IMR-90 (cell line): Measurements from ENCODE around the gene AGAP1. TPM values are rescaled to one million over a fixed set of nuclear protein-coding genes. Genes with fewer than 3 reads are reported as not detected.
A peak's percentile ranks its signal among the peaks of the same experiment; 100 is the strongest.

Experiments
- ATAC-seq: fragments of 200-7000 bp; cut with Tn5 transposase; 2 replicates; pipeline ENCODE4 v1.9.1; 2020; ENCODE audit warnings: low read depth, mild to moderate bottlenecking, moderate library complexity
- BruUV-seq: library from RNA; stranded (reverse); fragments of 400-500 nt; replicated peaks from 2 replicates; lab custom pipeline; 2021; lab: Mats Ljungman, UMichigan
- CTCF ChIA-PET: fragments of 300-600 bp; formaldehyde crosslinking; extraction: SDS; loops from one replicate; lab custom pipeline; 2021; ENCODE audit warnings: antibody characterized with exemption; lab: Yijun Ruan, JAX
- POLR2A ChIA-PET: fragments of 300-600 bp; sonication (Branson Sonifier 250); formaldehyde crosslinking; loops from one replicate; lab custom pipeline; 2022; ENCODE audit warnings: antibody characterized with exemption; ENCODE audit not compliant: unreplicated experiment; lab: Charles Lee
- DNase-seq: peaks from one replicate; pipeline ENCODE4 v3.0.0; 2013
- H2AFZ ChIP-seq: replicated peaks from 2 replicates; pipeline ENCODE3; 2013; ENCODE audit warnings: low read length, mild to moderate bottlenecking; ENCODE audit not compliant: poor library complexity
- H2AK5ac ChIP-seq: 2 replicates; pipeline ENCODE4 v1.6.1; 2013; ENCODE audit warnings: low read depth, low read length, inconsistent platforms
- H2AK9ac ChIP-seq: replicated peaks from 2 replicates; pipeline ENCODE3; 2013; ENCODE audit warnings: mild to moderate bottlenecking, low read depth, low read length, moderate library complexity; ENCODE audit not compliant: poor library complexity
- H2BK120ac ChIP-seq: 2 replicates; pipeline ENCODE4 v1.6.1; 2013; ENCODE audit warnings: low read depth, low read length, inconsistent platforms
- H2BK15ac ChIP-seq: 3 replicates; pipeline ENCODE4 v1.6.1; 2013; ENCODE audit warnings: low read depth, low read length, inconsistent platforms
- H2BK20ac ChIP-seq: 2 replicates; pipeline ENCODE4 v1.6.1; 2013; ENCODE audit warnings: low read depth, mild to moderate bottlenecking, inconsistent platforms, low read length, moderate library complexity
- H2BK5ac ChIP-seq: 2 replicates; pipeline ENCODE4 v1.6.1; 2013; ENCODE audit warnings: mild to moderate bottlenecking, low read depth, low read length, inconsistent platforms; ENCODE audit not compliant: poor library complexity, severe bottlenecking
- H3K14ac ChIP-seq: replicated peaks from 2 replicates; pipeline ENCODE4 v1.6.1; 2013; ENCODE audit warnings: low read depth, low read length, inconsistent platforms
- H3K18ac ChIP-seq: 2 replicates; pipeline ENCODE4 v1.6.1; 2013; ENCODE audit warnings: low read depth, low read length, control low read depth
- H3K23ac ChIP-seq: 2 replicates; pipeline ENCODE4 v1.6.1; 2013; ENCODE audit warnings: low read depth, low read length, inconsistent platforms
- H3K27ac ChIP-seq: 2 replicates; pipeline ENCODE4 v1.5.1; 2013; ENCODE audit warnings: mild to moderate bottlenecking, control low read depth, low read length; ENCODE audit not compliant: insufficient read depth
- H3K27me3 ChIP-seq: 2 replicates; pipeline ENCODE4 v1.6.1; 2013; ENCODE audit warnings: low read length; ENCODE audit not compliant: control insufficient read depth, insufficient read depth
- H3K36me3 ChIP-seq: 2 replicates; pipeline ENCODE4 v1.6.1; 2013; ENCODE audit warnings: low read length, mixed read lengths; ENCODE audit not compliant: control insufficient read depth, insufficient read depth
- H3K4ac ChIP-seq: 2 replicates; pipeline ENCODE4 v1.6.1; 2013; ENCODE audit warnings: low read depth, low read length, inconsistent platforms
- H3K4me1 ChIP-seq: 2 replicates; pipeline ENCODE4 v1.6.1; 2013; ENCODE audit warnings: low read length, mixed read lengths; ENCODE audit not compliant: control insufficient read depth, insufficient read depth
- H3K4me2 ChIP-seq: 2 replicates; pipeline ENCODE4 v1.6.1; 2013; ENCODE audit warnings: low read depth, mild to moderate bottlenecking, control low read depth, low read length, moderate library complexity
- H3K4me3 ChIP-seq: 2 replicates; pipeline ENCODE4 v1.5.1; 2013; ENCODE audit warnings: low read depth, mild to moderate bottlenecking, control low read depth, low read length, moderate library complexity; ENCODE audit not compliant: insufficient read depth
- H3K56ac ChIP-seq: 2 replicates; pipeline ENCODE4 v1.6.1; 2013; ENCODE audit warnings: low read length, inconsistent platforms; ENCODE audit not compliant: insufficient read depth; ENCODE audit errors: extremely low read depth
- H3K79me1 ChIP-seq, 2 experiments: 2 replicates each; pipeline ENCODE4 v1.6.1; 2013; ENCODE audit warnings: low read length in 2 of 2, inconsistent platforms in 1 of 2, low read depth in 1 of 2
- H3K9ac ChIP-seq: 2 replicates; pipeline ENCODE4 v1.6.1; 2013; ENCODE audit warnings: low read depth, low read length, control low read depth
- H3K9me1 ChIP-seq: 2 replicates; pipeline ENCODE4 v1.6.1; 2013; ENCODE audit warnings: low read length, inconsistent platforms; ENCODE audit not compliant: insufficient read depth
- H3K9me3 ChIP-seq: 2 replicates; pipeline ENCODE4 v1.6.1; 2013; ENCODE audit warnings: low read length; ENCODE audit not compliant: control insufficient read depth, insufficient read depth
- H4K20me1 ChIP-seq: 2 replicates; pipeline ENCODE4 v1.6.1; 2013; ENCODE audit warnings: low read length, inconsistent platforms; ENCODE audit not compliant: insufficient read depth
- H4K5ac ChIP-seq: 2 replicates; pipeline ENCODE4 v1.6.1; 2013; ENCODE audit warnings: mild to moderate bottlenecking, low read depth, low read length, control low read depth
- H4K8ac ChIP-seq, 2 experiments: 2 replicates each; pipeline ENCODE4 v1.6.1; 2013; ENCODE audit warnings: low read depth in 2 of 2, low read length in 2 of 2, control low read depth in 1 of 2, inconsistent platforms in 1 of 2
- H4K91ac ChIP-seq: 2 replicates; pipeline ENCODE4 v1.6.1; 2013; ENCODE audit warnings: low read depth, low read length, inconsistent platforms; ENCODE audit not compliant: insufficient read depth
- BHLHE40 ChIP-seq: fragments of 150-350 bp; IDR thresholded peaks from 2 replicates; pipeline ENCODE4 v1.6.1; 2016; ENCODE audit warnings: mild to moderate bottlenecking, low read depth, low read length
- CEBPB ChIP-seq: IDR thresholded peaks from 2 replicates; pipeline ENCODE4 v1.6.1; 2012; ENCODE audit warnings: low read depth, low read length, improper control_type of control experiment
- CHD1 ChIP-seq: IDR thresholded peaks from 2 replicates; pipeline ENCODE4 v1.6.1; 2012; ENCODE audit warnings: low read depth, low read length, improper control_type of control experiment
- CTCF ChIP-seq: conservative IDR thresholded peaks from 2 replicates; pipeline ENCODE4 v1.5.1; 2012; ENCODE audit warnings: mild to moderate bottlenecking, low read depth, low read length, improper control_type of control experiment
- FOS ChIP-seq: fragments of 150-350 bp; IDR thresholded peaks from 2 replicates; pipeline ENCODE4 v1.6.1; 2016; ENCODE audit warnings: low read depth, low read length
- MAFK ChIP-seq: IDR thresholded peaks from 2 replicates; pipeline ENCODE4 v1.6.1; 2012; ENCODE audit warnings: low read depth, low read length, improper control_type of control experiment
- MAZ ChIP-seq: IDR thresholded peaks from 2 replicates; pipeline ENCODE4 v1.6.1; 2012; ENCODE audit warnings: low read depth, mild to moderate bottlenecking, low read length, improper control_type of control experiment, moderate library complexity, borderline replicate concordance
- MXI1 ChIP-seq: IDR thresholded peaks from 2 replicates; pipeline ENCODE4 v1.6.1; 2012; ENCODE audit warnings: low read depth, mild to moderate bottlenecking, low read length, moderate library complexity, borderline replicate concordance
- NFE2L2 ChIP-seq: fragments of 150-350 bp; IDR thresholded peaks from 2 replicates; pipeline ENCODE4 v1.6.1; 2016; ENCODE audit warnings: low read depth, mild to moderate bottlenecking, low read length
- POLR2A ChIP-seq: IDR thresholded peaks from 2 replicates; pipeline ENCODE4 v1.6.1; 2012; ENCODE audit warnings: mild to moderate bottlenecking, low read depth, low read length
- RAD21 ChIP-seq: IDR thresholded peaks from 2 replicates; pipeline ENCODE4 v1.6.1; 2012; ENCODE audit warnings: low read length, improper control_type of control experiment
- RCOR1 ChIP-seq: IDR thresholded peaks from 2 replicates; pipeline ENCODE4 v1.6.1; 2012; ENCODE audit warnings: mild to moderate bottlenecking, low read length, improper control_type of control experiment; ENCODE audit not compliant: insufficient replicate concordance
- RFX5 ChIP-seq: IDR thresholded peaks from 2 replicates; pipeline ENCODE4 v1.8.0; 2012; ENCODE audit warnings: low read depth, mild to moderate bottlenecking, low read length, moderate library complexity
- SMC3 ChIP-seq: fragments of 150-350 bp; IDR thresholded peaks from 2 replicates; pipeline ENCODE4 v1.6.1; 2016; ENCODE audit warnings: low read depth, mild to moderate bottlenecking, antibody characterized with exemption, low read length, moderate library complexity
- USF2 ChIP-seq: fragments of 150-350 bp; IDR thresholded peaks from 2 replicates; pipeline ENCODE4 v1.6.1; 2017; ENCODE audit warnings: mild to moderate bottlenecking, antibody characterized with exemption, low read length, low read depth
- WGBS, 2 experiments: methylation state at CpG; one replicate each; pipeline versions ENCODE4 v1.1.5 to v1.1.7; 2013; ENCODE audit warnings: missing lambda C conversion rate in 2 of 2; ENCODE audit not compliant: insufficient read length in 1 of 2; ENCODE audit errors: extremely low coverage in 2 of 2; 5-methylcytosine and 5-hydroxymethylcytosine counted together
- dilution Hi-C: fragments of 300-500 bp; cut with HindIII; formaldehyde crosslinking; loops from one replicate; pipeline ENCODE4 v1.14.3; 2018; ENCODE audit warnings: low sequenced_read_pairs; ENCODE audit not compliant: unreplicated experiment
- in situ Hi-C: fragments of 300-500 bp; cut with MboI; formaldehyde crosslinking; loops from 3 replicates; pipeline ENCODE4 v1.14.3; 2019; ENCODE audit warnings: low sequenced_read_pairs, inconsistent platforms, mixed read lengths
- intact Hi-C: fragments of 100-400 bp; cut with micrococcal nuclease; formaldehyde crosslinking; loops from 2 replicates; pipeline ENCODE4 v1.10.0; 2022
- polyA plus RNA-seq, 3 experiments: library from polyadenylated mRNA; depleted of rRNA; stranded (reverse); fragments of >200 nt; gene quantifications; 2 replicates each; pipeline ENCODE4 v1.2.3, GENCODE V29; 2012; ENCODE audit warnings: low replicate concordance in 1 of 3
- total RNA-seq: library from RNA; depleted of rRNA; stranded (reverse); fragments of >200 nt; gene quantifications from 2 replicates; pipeline ENCODE4 v1.2.3, GENCODE V29; 2012
- TF ChIP-seq, protein P1 (sequence below): fragments of 150-350 bp; IDR thresholded peaks from 2 replicates; pipeline ENCODE4 v1.6.1; 2016; ENCODE audit warnings: low read depth, mild to moderate bottlenecking, low read length, moderate library complexity, borderline replicate concordance

AGAP1 gene
- total and polyA plus RNA-seq, 2 of the 4 experiments (the other 2 are of a cell fraction), result 15.1 to 16.4 TPM

GRCh38 chr2:236086971-236087465 is 593.2 kb downstream of the AGAP1 start:
- intact Hi-C loops (no loop called here), in situ Hi-C loops (no loop called here), dilution Hi-C loops (no loop called here)
- Histone ChIP-seq H2BK5ac (no peak overlapping the region), H3K4me2 (no peak overlapping the region), H4K5ac (no peak overlapping the region), H3K9me1 (peaks cover 2% of the 10 kb centered on the region; the same call in 1 of the 2 replicates), H3K23ac (no peak overlapping the region), H2AK5ac (no peak overlapping the region), H3K18ac (no peak overlapping the region), H3K79me1 (no peaks in the 10 kb centered on the region), H2AFZ (no peak overlapping the region), H2BK120ac (no peak overlapping the region), H2AK9ac (no peak overlapping the region), H4K8ac (no peak overlapping the region), H3K4ac (no peak overlapping the region), H3K4me1 (no peaks in the 10 kb centered on the region), H3K36me3 (no peaks in the 10 kb centered on the region), H2BK20ac (no peak overlapping the region), H2BK15ac (no peak overlapping the region), H3K9me3 (no peaks in the 10 kb centered on the region), H4K20me1 (no peaks in the 10 kb centered on the region), H3K27me3 (no peaks in the 10 kb centered on the region), H3K9ac (no peak overlapping the region), H3K14ac (peak overlapping the region; percentile 59; the same call in 1 of the 2 replicates), H4K91ac (no peak overlapping the region), H3K27ac (no peak overlapping the region), H3K56ac (no peak overlapping the region), H3K4me3 (no peak overlapping the region)
- no peak for TF ChIP-seq FOS
- no peak for TF ChIP-seq RFX5
- no peak for TF ChIP-seq MAZ
- TF ChIP-seq USF2, result no peak
- TF ChIP-seq, protein P1, sequence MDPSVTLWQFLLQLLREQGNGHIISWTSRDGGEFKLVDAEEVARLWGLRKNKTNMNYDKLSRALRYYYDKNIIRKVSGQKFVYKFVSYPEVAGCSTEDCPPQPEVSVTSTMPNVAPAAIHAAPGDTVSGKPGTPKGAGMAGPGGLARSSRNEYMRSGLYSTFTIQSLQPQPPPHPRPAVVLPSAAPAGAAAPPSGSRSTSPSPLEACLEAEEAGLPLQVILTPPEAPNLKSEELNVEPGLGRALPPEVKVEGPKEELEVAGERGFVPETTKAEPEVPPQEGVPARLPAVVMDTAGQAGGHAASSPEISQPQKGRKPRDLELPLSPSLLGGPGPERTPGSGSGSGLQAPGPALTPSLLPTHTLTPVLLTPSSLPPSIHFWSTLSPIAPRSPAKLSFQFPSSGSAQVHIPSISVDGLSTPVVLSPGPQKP, result no peak
- TF ChIP-seq RCOR1, result no peak
- TF ChIP-seq CHD1, result no peak
- TF ChIP-seq CEBPB, result no peak
- TF ChIP-seq MAFK, result no peak
- no peak for TF ChIP-seq POLR2A
- no peak for TF ChIP-seq CTCF
- no peak for TF ChIP-seq RAD21
- TF ChIP-seq MXI1, result no peak
- TF ChIP-seq SMC3, result no peak
- no peak for TF ChIP-seq BHLHE40
- TF ChIP-seq NFE2L2, result no peak
- 94% methylated on average over 3 of the region's 8 CpGs; no CpG with 5 or more reads in 1 of the 2 experiments for WGBS, 2 experiments
- CTCF ChIA-PET, result no interaction called here
- no TSS peak for BruUV-seq
- ATAC-seq, result no peak
- POLR2A ChIA-PET, result no interaction called here
- no peak for DNase-seq
